HL-60 (cell line): Measurements from ENCODE around the gene PRKCE.

Experiments
- GABPA ChIP-seq: IDR thresholded peaks from 2 replicates; pipeline ENCODE4 v1.6.1; 2012; ENCODE audit warnings: low read depth
- REST ChIP-seq: IDR thresholded peaks from 2 replicates; pipeline ENCODE4 v1.6.1; 2012; ENCODE audit warnings: low read depth; ENCODE audit not compliant: insufficient replicate concordance
- TF ChIP-seq, protein P1 (sequence below): IDR thresholded peaks from one replicate; pipeline ENCODE4 v1.5.1; 2011; ENCODE audit warnings: low read length, control low read depth, inconsistent platforms; ENCODE audit not compliant: insufficient read depth

DNA sequence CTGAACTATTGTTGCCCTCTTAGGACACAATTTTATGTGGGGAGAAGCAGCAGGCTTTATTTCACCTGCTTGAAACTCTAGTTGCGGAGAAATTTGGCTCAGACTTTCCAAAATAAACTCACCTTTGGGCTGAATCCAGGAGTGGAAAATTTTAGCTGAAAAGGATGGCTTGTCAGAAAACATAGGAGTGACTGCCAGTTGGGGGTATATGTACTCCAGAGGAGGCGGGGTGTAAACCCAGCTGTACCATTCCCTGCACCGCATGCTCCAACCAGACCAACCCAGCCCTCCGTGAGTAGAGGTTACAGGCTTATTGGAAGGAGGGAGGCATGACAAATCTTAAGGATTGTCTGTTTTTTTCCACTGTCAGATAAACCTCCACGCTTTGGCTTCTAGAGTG lies 53.8 kb downstream of the PRKCE start:
- TF ChIP-seq, protein P1, sequence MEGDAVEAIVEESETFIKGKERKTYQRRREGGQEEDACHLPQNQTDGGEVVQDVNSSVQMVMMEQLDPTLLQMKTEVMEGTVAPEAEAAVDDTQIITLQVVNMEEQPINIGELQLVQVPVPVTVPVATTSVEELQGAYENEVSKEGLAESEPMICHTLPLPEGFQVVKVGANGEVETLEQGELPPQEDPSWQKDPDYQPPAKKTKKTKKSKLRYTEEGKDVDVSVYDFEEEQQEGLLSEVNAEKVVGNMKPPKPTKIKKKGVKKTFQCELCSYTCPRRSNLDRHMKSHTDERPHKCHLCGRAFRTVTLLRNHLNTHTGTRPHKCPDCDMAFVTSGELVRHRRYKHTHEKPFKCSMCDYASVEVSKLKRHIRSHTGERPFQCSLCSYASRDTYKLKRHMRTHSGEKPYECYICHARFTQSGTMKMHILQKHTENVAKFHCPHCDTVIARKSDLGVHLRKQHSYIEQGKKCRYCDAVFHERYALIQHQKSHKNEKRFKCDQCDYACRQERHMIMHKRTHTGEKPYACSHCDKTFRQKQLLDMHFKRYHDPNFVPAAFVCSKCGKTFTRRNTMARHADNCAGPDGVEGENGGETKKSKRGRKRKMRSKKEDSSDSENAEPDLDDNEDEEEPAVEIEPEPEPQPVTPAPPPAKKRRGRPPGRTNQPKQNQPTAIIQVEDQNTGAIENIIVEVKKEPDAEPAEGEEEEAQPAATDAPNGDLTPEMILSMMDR: no peak
- TF ChIP-seq GABPA (no peak), REST (no peak)
